A549 (cell line): ENCODE measurements around the gene TMPRSS11B.

Source experiments
- CBX8 ChIP-seq: fragments of 200-600 bp; sonication (generic); IDR thresholded peaks from 2 replicates; pipeline ENCODE4 v1.6.1; 2016
- EHF ChIP-seq: fragments of 250-450 bp; sonication (Bioruptor Pico); IDR thresholded peaks from 2 replicates; pipeline ENCODE4 v1.5.0; 2020; ENCODE audit warnings: mild to moderate bottlenecking
- HES2 ChIP-seq: fragments of >200 bp; sonication (Bioruptor Twin); formaldehyde crosslinking; IDR thresholded peaks from 2 replicates; pipeline ENCODE4 v1.6.1; 2016
- HOXB13 ChIP-seq: fragments of 250-450 bp; sonication (Bioruptor Pico); IDR thresholded peaks from 2 replicates; pipeline ENCODE4 v1.5.0; 2020; ENCODE audit warnings: low read depth, mild to moderate bottlenecking, moderate library complexity
- NR3C1 ChIP-seq: fragments of >200 bp; sonication (Bioruptor Twin); formaldehyde crosslinking; IDR thresholded peaks from 3 replicates; pipeline ENCODE4 v1.6.1; 2017
- PHF8 ChIP-seq: fragments of 200-600 bp; sonication (generic); IDR thresholded peaks from 2 replicates; pipeline ENCODE4 v1.6.1; 2016; ENCODE audit warnings: low read depth, mild to moderate bottlenecking, antibody characterized with exemption, moderate library complexity, borderline replicate concordance
- POLR2A ChIP-seq: IDR thresholded peaks from 2 replicates; pipeline ENCODE4 v1.6.1; 2012; ENCODE audit warnings: mild to moderate bottlenecking, low read length
- RCOR1 ChIP-seq: fragments of 150-350 bp; IDR thresholded peaks from 2 replicates; pipeline ENCODE4 v1.6.1; 2014; ENCODE audit warnings: antibody characterized with exemption, low read length, low read depth
- REST ChIP-seq: fragments of 200-600 bp; sonication (generic); IDR thresholded peaks from 2 replicates; pipeline ENCODE4 v1.6.1; 2016; ENCODE audit warnings: antibody characterized with exemption, mild to moderate bottlenecking, moderate library complexity
- RNF2 ChIP-seq: fragments of 200-600 bp; sonication (generic); IDR thresholded peaks from 2 replicates; pipeline ENCODE4 v1.6.1; 2016; ENCODE audit warnings: low read depth, mild to moderate bottlenecking, antibody characterized with exemption, moderate library complexity, borderline replicate concordance
- TFCP2L1 ChIP-seq: fragments of 250-450 bp; sonication (Bioruptor Pico); IDR thresholded peaks from 2 replicates; pipeline ENCODE4 v1.5.0; 2021; ENCODE audit warnings: mild to moderate bottlenecking
- TF ChIP-seq, protein P1 (sequence below): fragments of >200 bp; sonication (Bioruptor Twin); formaldehyde crosslinking; IDR thresholded peaks from 3 replicates; pipeline ENCODE4 v1.5.1; 2016
- TF ChIP-seq, protein P2 (sequence below): IDR thresholded peaks from 2 replicates; pipeline ENCODE4 v1.6.1; 2012

DNA sequence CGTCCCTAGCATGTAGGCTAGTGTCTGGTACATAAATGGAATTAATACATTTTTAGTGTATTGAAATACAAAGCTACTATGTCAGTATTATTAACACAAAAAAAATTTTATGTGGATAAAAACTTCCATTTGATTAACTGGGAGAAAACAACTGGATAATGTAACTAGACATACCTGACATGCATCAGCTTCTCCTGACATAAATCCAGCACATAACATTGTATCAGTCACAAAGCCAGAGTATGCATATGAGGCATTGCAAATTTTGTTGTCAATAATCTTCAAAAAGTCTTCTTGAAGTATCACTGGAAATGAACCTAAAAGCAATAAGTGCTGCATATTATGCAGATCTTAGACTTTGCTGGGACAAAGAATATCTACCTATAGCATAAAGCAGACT lies 16.9 kb downstream of the TMPRSS11B start:
- TF ChIP-seq POLR2A (no peak), HOXB13 (CRISPR knock-in tag) (no peak), NR3C1 (no peak), PHF8 (no peak), RNF2 (no peak), CBX8 (no peak), REST (no peak), EHF (no peak), HES2 (no peak), TFCP2L1 (CRISPR knock-in tag) (no peak), RCOR1 (no peak)
- TF ChIP-seq, protein P1, sequence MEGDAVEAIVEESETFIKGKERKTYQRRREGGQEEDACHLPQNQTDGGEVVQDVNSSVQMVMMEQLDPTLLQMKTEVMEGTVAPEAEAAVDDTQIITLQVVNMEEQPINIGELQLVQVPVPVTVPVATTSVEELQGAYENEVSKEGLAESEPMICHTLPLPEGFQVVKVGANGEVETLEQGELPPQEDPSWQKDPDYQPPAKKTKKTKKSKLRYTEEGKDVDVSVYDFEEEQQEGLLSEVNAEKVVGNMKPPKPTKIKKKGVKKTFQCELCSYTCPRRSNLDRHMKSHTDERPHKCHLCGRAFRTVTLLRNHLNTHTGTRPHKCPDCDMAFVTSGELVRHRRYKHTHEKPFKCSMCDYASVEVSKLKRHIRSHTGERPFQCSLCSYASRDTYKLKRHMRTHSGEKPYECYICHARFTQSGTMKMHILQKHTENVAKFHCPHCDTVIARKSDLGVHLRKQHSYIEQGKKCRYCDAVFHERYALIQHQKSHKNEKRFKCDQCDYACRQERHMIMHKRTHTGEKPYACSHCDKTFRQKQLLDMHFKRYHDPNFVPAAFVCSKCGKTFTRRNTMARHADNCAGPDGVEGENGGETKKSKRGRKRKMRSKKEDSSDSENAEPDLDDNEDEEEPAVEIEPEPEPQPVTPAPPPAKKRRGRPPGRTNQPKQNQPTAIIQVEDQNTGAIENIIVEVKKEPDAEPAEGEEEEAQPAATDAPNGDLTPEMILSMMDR: no peak
- TF ChIP-seq, protein P2, sequence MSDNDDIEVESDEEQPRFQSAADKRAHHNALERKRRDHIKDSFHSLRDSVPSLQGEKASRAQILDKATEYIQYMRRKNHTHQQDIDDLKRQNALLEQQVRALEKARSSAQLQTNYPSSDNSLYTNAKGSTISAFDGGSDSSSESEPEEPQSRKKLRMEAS: no peak
